Measurements from ENCODE around the gene TMEM171.

DNA sequence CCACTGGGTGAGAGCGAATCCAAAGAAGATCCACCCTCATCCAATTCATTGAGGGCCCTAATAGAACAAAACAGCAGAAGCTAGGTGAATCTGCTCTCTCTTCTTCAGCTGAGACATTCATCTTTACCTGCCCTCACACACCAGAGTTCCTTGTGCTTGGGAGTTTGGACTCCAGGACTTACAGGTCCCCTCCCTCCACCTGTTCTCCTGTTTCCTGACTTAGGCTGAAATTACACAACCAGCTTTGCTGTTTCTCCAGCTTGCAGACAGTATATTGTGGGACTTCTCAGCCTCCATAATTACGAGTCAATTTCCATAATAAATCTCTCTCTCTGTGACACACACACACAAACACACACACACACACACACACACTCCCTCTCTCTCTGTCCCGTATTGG lies 19.1 kb downstream of the TMEM171 start:
- TF ChIP-seq EZH2 (optimal IDR thresholded peaks at IDR 0.05; ENCODE audit: low read depth, low read length): no peak
- TF ChIP-seq, protein P1, sequence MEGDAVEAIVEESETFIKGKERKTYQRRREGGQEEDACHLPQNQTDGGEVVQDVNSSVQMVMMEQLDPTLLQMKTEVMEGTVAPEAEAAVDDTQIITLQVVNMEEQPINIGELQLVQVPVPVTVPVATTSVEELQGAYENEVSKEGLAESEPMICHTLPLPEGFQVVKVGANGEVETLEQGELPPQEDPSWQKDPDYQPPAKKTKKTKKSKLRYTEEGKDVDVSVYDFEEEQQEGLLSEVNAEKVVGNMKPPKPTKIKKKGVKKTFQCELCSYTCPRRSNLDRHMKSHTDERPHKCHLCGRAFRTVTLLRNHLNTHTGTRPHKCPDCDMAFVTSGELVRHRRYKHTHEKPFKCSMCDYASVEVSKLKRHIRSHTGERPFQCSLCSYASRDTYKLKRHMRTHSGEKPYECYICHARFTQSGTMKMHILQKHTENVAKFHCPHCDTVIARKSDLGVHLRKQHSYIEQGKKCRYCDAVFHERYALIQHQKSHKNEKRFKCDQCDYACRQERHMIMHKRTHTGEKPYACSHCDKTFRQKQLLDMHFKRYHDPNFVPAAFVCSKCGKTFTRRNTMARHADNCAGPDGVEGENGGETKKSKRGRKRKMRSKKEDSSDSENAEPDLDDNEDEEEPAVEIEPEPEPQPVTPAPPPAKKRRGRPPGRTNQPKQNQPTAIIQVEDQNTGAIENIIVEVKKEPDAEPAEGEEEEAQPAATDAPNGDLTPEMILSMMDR (IDR thresholded peaks at IDR 0.05; ENCODE audit: low read length): no peak

Measured in MM.1S (cell line).